A549 treated with ZK216348 at 1 μM for 4 hours (cell line): Measurements from ENCODE around the gene SDSL. TPM values are rescaled to one million over a fixed set of nuclear protein-coding genes. Genes with fewer than 3 reads are reported as not detected.

Source experiments
- total RNA-seq: library from RNA; stranded (reverse); fragments of 200-300 nt; extraction: Qiagen RNA extraction; gene quantifications from 5 replicates; pipeline ENCODE4 v1.2.3, GENCODE V29; 2022; ENCODE audit warnings: low read depth

Gene SDSL, protein sequence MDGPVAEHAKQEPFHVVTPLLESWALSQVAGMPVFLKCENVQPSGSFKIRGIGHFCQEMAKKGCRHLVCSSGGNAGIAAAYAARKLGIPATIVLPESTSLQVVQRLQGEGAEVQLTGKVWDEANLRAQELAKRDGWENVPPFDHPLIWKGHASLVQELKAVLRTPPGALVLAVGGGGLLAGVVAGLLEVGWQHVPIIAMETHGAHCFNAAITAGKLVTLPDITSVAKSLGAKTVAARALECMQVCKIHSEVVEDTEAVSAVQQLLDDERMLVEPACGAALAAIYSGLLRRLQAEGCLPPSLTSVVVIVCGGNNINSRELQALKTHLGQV
- 17.6 to 33.8 TPM (median 26.2 TPM) in 5 replicates for total RNA-seq

DNA sequence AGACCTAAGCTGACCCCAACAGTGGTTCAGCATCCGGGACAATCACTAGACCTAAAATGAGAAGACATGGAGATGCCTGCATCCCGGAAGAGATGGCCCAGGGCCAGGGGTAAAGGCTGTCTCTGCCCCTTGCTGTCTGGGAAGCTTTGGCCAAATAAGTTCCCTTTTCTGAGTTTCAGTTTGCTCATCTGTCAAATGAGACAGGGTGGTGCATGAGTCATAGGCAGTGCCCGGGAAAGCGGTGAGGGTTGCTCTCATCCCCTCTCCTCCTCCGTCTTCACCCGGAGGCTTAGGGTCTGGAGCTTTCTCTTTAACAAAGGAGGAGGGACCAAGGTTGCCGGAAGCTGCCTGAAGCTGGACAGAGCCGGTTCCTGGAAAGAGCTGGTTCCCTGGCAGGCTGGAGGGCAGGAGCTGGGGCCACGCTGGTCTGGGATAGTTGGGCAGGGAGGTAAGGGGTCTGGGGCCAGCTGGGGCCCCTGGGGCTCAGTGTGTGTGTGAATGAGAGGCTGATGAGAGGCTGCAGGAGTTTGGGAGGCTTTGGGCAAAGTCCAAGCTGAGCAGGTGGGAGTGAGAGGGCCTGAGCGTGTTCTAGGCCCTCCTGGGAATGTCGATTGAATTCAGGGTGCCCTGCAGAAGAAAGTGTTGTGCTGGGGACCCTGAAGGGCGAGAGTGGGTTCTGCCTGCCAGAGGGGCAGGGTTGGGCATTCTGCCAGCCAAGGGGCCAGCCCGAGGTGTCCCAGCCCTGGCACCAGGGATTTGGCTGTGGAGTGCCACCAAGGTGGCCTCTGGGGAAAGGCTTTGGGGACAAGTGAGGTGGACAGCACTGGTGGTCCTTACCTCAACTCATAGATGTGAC lies at the start of gene SDSL:
TSS of gene SDSL (plus strand) at position 351 of the 856 bp plus-strand sequence. CDS start 5,603 bp downstream, outside the sequence.

DNA sequence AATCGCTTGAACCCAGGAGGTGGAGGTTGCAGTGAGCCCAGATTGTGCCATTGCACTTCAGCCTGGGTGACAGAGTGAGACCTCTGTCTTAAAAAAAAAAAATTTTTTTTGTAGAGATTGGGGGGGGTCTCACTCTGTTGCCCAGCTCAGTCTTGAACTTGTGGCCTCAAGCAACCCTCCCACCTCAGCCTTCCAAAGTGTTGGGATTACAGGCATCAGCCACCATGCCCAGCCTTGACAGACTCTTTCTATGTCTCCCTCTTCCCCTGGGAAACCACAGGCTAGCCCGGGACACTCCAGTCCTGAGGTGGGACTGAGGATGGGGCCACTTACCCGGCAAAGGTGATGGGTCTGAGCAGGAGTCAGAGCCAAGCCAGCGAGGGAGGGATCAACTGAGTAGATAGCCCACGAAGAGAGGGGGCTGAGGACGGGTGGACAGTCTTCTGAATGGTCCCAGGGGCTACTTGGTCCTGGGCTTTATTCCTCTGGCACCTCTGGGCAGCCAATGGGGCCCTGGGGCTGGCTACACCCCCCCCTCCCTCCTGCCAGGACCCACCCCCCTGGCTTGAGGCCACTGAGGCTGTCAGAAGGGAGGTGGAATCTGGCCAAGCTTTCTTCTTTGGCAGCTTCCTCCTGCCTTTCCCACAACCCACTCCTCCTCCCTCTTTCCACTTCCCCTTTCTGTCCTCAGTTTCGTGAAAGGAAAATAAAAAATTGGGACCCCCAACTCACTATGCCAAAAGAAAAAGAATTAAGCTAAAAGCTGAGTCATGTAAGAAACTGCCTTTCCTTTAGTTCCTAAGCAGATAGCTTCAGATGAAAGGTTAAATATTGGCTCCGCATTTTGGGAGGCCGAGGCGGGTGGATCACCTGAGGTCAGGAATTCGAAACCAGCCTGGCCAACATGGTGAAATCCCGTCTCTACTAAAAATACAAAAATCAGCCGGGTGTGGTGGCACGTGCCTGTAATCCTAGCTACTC lies 18.5 kb upstream of the SDSL start, which contains the start of gene SDS:
TSS of gene SDS (minus strand) at position 453 of the 981 bp plus-strand sequence. CDS start 4,179 bp downstream, outside the sequence.

DNA sequence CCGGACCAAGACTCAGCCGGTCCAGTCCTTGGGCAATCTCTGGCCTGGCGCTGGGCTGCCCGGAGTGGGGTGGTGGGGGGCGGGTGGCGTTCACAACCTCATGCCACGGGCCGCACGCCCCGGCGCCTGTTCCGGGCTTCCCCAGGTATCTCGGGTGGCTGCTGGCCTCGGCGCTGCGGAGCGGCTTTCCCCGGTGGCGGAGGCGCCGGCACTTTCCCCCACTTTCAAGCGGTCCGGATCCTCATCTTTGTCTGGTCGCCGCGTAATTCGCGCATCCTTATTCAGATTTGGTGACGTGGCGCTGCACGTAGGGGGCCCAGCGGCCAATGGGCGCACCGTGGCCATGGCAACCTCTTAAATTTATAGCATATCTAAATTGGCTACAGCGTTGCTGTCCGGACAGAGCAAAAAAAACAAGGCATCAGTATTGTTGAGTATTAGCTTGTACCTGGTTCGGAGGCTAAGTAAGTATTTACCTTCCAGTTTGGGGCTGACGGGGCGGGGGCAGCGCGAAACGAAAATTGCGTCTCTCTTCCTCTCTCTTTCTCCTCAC lies 49.5 kb downstream of the SDSL start, which contains the start of gene LHX5:
TSS of gene LHX5 (minus strand) at position 253 of the 553 bp plus-strand sequence. CDS start 373 bp downstream, outside the sequence.

Other genes with a start within 250 kb of the SDSL start
- gene DDX54, start 236.9 kb upstream of the SDSL start, total RNA-seq = 53.9 to 78.5 TPM (median 72.6 TPM) in 5 replicates
- 19.8 to 35.9 TPM (median 31.9 TPM) in 5 replicates for gene RITA1, start 236.7 kb upstream of the SDSL start, total RNA-seq
- gene TPCN1, start 200.9 kb upstream of the SDSL start, total RNA-seq = 13.0 to 22.8 TPM (median 20.1 TPM) in 5 replicates
- gene SLC8B1, start 87.3 kb upstream of the SDSL start, total RNA-seq = 6.5 to 12.0 TPM (median 9.3 TPM) in 5 replicates
- gene PLBD2, start 63.8 kb upstream of the SDSL start, total RNA-seq = 22.3 to 42.1 TPM (median 34.4 TPM) in 5 replicates
- 0.40 to 1.5 TPM (median 1.2 TPM) in 5 replicates for gene SDS, start 18.5 kb upstream of the SDSL start, total RNA-seq
- gene LHX5, start 49.5 kb downstream of the SDSL start, total RNA-seq = not detected in 5 replicates